GDM1 (cell line): ENCODE measurements around the gene HACD1.

Experiments used
- DNase-seq: peaks from one replicate; lab custom pipeline; 2025; lab: John Stamatoyannopoulos, UW

HACD1 gene, protein sequence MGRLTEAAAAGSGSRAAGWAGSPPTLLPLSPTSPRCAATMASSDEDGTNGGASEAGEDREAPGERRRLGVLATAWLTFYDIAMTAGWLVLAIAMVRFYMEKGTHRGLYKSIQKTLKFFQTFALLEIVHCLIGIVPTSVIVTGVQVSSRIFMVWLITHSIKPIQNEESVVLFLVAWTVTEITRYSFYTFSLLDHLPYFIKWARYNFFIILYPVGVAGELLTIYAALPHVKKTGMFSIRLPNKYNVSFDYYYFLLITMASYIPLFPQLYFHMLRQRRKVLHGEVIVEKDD

GRCh38 chr10:17617031-17617911 lies at the start of gene HACD1:
TSS of gene HACD1 (minus strand) at chr10:17617374. CDS start at chr10:17617339, 35 bp downstream.
- DNase-seq = peak; percentile 73

DNA sequence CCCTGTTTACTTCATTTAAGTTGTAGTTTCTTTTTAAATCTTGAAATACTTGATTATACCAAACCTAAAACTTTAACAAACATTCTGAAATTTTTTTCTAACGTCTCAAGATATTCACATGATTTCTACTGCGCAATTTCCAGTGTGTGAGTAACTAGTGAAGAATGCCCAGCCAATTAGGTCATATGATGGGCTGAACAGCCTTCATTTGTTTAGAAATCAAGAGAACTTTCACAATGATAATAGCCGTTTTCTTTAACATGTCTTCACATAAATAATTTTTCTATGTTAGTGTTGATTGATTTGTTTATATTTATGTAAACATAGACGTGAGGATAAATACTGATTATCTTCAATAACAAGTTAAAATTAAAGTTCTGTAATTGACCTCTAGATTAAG lies 48.6 kb upstream of the HACD1 start:
- no peak for DNase-seq

DNA sequence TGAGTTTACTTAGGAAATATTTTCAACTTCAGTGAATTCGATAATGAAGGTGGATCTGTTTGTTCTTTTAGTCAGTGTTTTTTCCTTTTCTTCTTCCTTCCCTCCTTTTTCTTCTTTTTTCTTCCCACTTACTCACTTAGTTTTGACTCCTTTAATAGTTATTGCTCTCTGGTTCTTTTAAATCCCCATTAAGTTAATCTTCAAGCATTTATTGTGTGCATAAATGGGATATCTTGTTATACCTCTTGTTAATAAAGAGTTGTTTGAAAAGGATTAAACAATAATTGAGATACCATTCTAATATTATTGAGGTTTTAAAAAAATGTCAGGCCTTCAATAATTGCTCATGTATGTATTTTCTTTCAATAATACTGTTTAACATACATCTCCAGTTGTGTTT lies 46.3 kb upstream of the HACD1 start:
- no peak for DNase-seq

DNA sequence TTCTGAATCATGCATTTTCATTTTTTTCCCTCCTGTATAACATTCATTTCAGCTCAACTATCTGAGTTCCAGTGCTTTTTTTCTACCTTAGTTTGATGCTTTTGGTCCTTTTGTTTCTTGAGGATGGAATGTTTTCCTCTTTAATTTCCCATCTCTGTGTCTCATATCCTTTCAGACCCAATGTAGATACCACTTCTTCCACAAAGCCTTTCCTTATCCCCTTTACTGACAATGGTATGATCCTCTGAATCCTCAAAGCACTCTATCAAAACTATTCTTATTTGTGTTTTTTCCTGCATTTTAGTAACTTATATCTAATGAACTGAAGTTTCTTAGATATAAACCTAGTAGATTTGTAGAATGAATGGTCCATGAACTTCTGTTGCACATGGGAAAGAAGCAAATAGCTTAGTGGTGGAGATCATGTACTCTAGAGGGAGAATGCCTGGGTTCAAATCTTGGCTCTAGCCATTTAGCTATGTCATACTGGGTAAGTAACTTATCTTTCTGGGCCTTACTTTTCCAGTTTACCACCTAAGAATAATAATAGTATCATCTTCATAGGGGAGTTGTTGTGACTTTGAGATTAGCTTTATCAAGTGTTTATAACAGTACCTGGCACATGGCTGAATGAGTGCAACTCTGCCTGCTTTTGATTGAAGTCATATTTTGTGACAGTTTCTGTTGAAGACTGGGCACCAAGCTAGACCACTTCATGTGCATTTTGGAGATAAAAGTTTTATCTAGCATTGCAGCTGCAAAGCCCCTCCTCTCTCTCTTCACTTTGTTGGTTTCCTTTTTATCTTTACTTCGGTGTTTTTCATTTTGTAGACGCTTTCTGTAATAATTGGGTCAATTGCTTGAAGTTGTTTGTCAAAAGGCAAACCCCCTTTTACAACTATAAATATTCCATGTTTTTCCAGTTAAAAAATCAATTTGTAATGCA lies 45.3 kb upstream of the HACD1 start:
- DNase-seq = peak; percentile 11

DNA sequence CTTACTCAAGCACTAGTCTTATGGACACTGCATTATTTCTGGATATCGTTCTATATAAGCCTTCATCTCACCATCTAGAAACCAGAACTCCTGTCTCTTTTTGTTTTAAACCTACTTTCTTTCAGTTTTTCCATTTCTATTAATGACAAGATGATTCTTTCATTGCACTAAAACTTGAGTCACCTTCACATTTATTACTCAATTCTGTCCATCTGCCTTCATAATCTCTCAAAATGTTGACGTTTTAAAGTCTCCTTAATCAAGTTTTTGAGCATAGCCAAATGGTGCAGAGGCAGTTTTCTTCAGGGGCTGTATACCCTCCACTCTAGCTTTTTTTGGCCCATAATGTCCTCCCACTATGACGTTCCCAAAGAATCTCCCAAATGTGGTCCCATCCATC lies 44.3 kb upstream of the HACD1 start:
- no peak for DNase-seq

GRCh38 chr10:17660921-17661320 lies 43.7 kb upstream of the HACD1 start:
- DNase-seq = no peak

- DNase-seq = no peak
Observed at GRCh38 chr10:17659365-17659764, 42.2 kb upstream of the HACD1 start.

DNA sequence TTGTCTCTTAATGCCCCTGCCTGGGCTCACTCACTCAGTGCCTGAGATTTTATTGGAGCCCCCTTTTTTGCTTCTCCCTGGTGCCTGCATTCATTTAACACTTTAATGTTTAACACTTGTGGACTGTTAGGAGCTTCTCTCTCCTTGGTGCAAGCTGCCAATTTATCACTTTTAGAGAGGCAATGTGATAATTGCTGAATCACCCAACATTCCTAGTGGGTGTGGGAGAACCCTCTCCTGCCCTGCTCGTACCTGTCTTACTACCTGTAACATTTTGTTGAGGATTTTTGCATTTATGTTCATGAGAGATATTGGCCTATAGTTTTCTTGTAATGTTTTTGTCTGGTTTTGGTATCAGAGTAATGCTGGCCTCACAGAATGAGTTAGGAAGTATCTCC lies 39.9 kb upstream of the HACD1 start:
- no peak for DNase-seq

DNA sequence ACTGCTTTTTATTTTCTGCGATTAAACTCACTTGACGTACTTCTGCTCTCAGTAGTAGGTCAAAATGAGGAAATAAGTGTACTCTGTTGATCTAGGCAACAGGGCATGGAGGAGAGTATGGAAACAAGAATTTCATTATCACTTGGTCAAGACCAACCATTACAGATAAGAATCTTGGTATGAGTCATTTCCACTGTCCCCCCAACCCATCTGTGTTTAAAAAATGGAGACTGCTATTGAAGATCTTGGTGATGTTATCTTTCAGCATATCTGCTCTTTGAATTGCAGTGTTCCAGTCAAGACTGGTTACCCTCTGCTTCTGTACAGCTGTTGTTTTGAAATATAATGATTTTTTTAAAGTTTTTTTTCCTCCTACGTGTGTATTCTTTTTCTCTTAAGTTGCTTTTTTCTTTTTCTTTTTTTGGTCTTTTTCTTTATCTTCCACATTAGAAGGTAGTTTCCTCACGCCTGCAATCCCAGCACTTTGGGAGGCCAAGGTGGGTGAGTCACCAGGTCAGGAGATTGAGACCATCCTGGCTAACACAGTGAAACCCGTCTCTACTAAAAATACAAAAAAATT lies 38.5 kb upstream of the HACD1 start:
- DNase-seq = no peak

GRCh38 chr10:17655009-17655408 lies 37.8 kb upstream of the HACD1 start:
- no peak for DNase-seq

DNA sequence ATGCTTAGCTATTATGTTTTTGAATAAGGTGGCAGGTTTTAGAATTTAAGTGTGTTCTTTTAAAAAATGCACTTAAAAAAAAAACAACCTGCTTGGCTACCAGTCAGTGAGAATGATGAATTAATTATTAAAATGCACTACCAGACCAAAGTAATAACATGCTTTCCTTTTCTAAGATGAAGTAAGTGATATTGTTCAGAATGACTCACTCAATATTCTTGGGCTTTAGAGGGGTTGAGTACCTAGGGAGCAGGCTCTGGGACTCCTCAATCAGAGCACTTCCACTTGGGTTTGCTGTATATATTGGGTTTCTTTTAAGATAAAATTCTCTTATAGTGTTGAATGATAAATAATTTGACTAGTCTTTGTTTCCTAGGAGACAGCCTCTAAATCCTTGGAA lies 35.4 kb upstream of the HACD1 start:
- DNase-seq = no peak

GRCh38 chr10:17651896-17652295 lies 34.7 kb upstream of the HACD1 start:
- no peak for DNase-seq

DNA sequence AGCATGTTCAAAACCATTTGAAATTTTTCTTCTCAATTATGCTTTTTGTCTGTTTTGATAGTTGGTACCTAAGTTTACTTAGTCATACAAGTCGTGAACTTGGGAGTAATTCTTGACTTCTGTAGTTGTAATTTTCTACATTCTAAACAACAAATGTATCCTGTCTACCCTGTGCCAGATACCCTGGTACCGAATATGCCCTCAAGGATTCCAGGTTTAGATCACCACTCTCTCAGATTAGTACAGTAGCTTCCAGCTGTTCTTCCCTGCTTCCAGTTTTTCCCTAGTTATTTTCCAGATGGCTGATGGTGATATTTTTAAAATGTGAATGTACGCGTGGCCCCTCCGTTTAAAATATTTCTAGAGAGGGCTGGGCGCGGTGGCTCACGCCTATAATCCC lies 33.2 kb upstream of the HACD1 start:
- DNase-seq = no peak

GRCh38 chr10:17649836-17650235 lies 32.7 kb upstream of the HACD1 start:
- DNase-seq = no peak

DNA sequence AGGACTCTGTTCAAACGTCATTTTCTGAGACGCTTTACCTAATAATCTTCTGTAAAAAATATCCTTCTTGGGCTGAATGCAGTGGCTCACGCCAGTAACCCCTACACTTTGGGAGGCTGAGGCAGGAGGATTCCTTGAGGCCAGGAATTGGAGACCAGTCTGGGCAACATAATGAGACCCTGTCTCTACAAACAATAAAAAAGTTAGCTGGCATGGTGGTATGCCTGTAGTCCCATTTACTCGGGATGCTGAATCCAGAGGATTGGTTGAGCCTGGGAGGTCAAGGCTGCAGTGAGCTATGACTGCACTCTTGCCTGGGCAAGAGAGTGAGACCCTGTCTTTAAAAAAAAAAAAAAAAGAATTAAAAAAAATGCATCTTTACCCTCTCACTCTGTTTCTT lies 31.9 kb upstream of the HACD1 start:
- no peak for DNase-seq

GRCh38 chr10:17648243-17649035 lies 31.3 kb upstream of the HACD1 start:
- no peak for DNase-seq

- peak; percentile 19 for DNase-seq
Observed at GRCh38 chr10:17647326-17647725, 30.2 kb upstream of the HACD1 start.

GRCh38 chr10:17645621-17646345 lies 28.6 kb upstream of the HACD1 start:
- no peak for DNase-seq

DNA sequence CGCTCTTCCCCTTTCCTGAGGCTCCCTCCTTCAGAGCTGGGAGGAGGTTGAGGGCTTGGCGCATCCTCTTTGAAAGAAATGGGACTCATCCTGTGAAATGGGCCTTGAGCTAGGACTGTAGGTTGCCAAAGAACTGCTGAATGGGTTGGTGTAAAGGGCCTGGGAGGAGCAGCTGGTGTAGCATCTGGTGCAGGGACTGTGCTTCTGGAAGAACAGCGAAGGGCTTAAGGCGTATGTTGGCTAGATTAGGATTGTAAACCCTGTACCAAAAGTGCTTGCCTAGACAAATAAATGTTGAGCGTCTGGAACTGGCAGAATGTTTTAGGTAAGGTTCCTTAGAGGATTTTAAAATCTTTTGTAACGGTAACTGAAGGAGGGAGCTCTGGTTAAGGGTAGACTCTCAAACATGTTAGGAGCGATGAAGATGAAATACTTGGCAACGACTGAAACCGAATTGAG lies 27.3 kb upstream of the HACD1 start:
- DNase-seq = no peak

GRCh38 chr10:17643755-17644484 lies 26.7 kb upstream of the HACD1 start, which contains the start of gene STAM:
TSS of gene STAM (plus strand) at chr10:17644151. CDS start at chr10:17644340, 189 bp downstream.
- peak; percentile 92 for DNase-seq
